Ishikawa (cell line): Measurements from ENCODE around the gene KIF5C.
A peak's percentile ranks its signal among the peaks of the same experiment; 100 is the strongest.

Experiments used
- CEBPB ChIP-seq: IDR thresholded peaks from 2 replicates; pipeline ENCODE4 v1.6.1; 2012
- CREB1 ChIP-seq: IDR thresholded peaks from 2 replicates; pipeline ENCODE4 v1.6.1; 2012; ENCODE audit warnings: low read depth
- EGR1 ChIP-seq: IDR thresholded peaks from 2 replicates; pipeline ENCODE4 v1.6.1; 2012
- EP300 ChIP-seq: IDR thresholded peaks from 2 replicates; pipeline ENCODE4 v1.6.1; 2012; ENCODE audit warnings: borderline replicate concordance
- FOXM1 ChIP-seq: IDR thresholded peaks from 2 replicates; pipeline ENCODE4 v1.6.1; 2012; ENCODE audit warnings: low read depth, borderline replicate concordance
- NFIC ChIP-seq: IDR thresholded peaks from 2 replicates; pipeline ENCODE4 v1.6.1; 2012
- RAD21 ChIP-seq: IDR thresholded peaks from 2 replicates; pipeline ENCODE4 v1.6.1; 2012; ENCODE audit warnings: low read depth
- TAF1 ChIP-seq: IDR thresholded peaks from 2 replicates; pipeline ENCODE4 v1.6.1; 2012; ENCODE audit warnings: low read depth, mild to moderate bottlenecking
- TCF12 ChIP-seq: IDR thresholded peaks from 2 replicates; pipeline ENCODE4 v1.6.1; 2012; ENCODE audit warnings: low read depth
- TEAD4 ChIP-seq: IDR thresholded peaks from 2 replicates; pipeline ENCODE4 v1.6.1; 2012
- YY1 ChIP-seq: IDR thresholded peaks from 2 replicates; pipeline ENCODE4 v1.6.1; 2012; ENCODE audit warnings: low read depth
- ZBTB7A ChIP-seq: IDR thresholded peaks from 2 replicates; pipeline ENCODE4 v1.6.1; 2012; ENCODE audit warnings: low read depth
- TF ChIP-seq, protein P1 (sequence below): IDR thresholded peaks from 2 replicates; pipeline ENCODE4 v1.6.1; 2012
- TF ChIP-seq, protein P2 (sequence below): IDR thresholded peaks from 2 replicates; pipeline ENCODE4 v1.6.1; 2012
- TF ChIP-seq, protein P3 (sequence below): IDR thresholded peaks from 2 replicates; pipeline ENCODE4 v1.6.1; 2012; ENCODE audit warnings: low read depth, mild to moderate bottlenecking

Gene KIF5C

GRCh38 chr2:148861367-148861766 is 13.7 kb upstream of the KIF5C start:
- TF ChIP-seq, protein P1, sequence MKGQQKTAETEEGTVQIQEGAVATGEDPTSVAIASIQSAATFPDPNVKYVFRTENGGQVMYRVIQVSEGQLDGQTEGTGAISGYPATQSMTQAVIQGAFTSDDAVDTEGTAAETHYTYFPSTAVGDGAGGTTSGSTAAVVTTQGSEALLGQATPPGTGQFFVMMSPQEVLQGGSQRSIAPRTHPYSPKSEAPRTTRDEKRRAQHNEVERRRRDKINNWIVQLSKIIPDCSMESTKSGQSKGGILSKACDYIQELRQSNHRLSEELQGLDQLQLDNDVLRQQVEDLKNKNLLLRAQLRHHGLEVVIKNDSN = no peak
- no peak for TF ChIP-seq EP300
- TF ChIP-seq CEBPB = no peak
- TF ChIP-seq, protein P2, sequence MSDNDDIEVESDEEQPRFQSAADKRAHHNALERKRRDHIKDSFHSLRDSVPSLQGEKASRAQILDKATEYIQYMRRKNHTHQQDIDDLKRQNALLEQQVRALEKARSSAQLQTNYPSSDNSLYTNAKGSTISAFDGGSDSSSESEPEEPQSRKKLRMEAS = no peak
- TF ChIP-seq, protein P3, sequence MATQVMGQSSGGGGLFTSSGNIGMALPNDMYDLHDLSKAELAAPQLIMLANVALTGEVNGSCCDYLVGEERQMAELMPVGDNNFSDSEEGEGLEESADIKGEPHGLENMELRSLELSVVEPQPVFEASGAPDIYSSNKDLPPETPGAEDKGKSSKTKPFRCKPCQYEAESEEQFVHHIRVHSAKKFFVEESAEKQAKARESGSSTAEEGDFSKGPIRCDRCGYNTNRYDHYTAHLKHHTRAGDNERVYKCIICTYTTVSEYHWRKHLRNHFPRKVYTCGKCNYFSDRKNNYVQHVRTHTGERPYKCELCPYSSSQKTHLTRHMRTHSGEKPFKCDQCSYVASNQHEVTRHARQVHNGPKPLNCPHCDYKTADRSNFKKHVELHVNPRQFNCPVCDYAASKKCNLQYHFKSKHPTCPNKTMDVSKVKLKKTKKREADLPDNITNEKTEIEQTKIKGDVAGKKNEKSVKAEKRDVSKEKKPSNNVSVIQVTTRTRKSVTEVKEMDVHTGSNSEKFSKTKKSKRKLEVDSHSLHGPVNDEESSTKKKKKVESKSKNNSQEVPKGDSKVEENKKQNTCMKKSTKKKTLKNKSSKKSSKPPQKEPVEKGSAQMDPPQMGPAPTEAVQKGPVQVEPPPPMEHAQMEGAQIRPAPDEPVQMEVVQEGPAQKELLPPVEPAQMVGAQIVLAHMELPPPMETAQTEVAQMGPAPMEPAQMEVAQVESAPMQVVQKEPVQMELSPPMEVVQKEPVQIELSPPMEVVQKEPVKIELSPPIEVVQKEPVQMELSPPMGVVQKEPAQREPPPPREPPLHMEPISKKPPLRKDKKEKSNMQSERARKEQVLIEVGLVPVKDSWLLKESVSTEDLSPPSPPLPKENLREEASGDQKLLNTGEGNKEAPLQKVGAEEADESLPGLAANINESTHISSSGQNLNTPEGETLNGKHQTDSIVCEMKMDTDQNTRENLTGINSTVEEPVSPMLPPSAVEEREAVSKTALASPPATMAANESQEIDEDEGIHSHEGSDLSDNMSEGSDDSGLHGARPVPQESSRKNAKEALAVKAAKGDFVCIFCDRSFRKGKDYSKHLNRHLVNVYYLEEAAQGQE = no peak
- no peak for TF ChIP-seq YY1
- no peak for TF ChIP-seq RAD21
- TF ChIP-seq TAF1 = no peak
- TF ChIP-seq TEAD4 = no peak
- TF ChIP-seq TCF12 = no peak
- no peak for TF ChIP-seq EGR1
- TF ChIP-seq NFIC = no peak
- TF ChIP-seq CREB1 = no peak

GRCh38 chr2:148865512-148865911 is 9.5 kb upstream of the KIF5C start:
- TF ChIP-seq CEBPB = no peak
- TF ChIP-seq TAF1 = no peak
- TF ChIP-seq, protein P1 = no peak
- no peak for TF ChIP-seq ZBTB7A
- TF ChIP-seq EP300 = no peak
- TF ChIP-seq, protein P3 = no peak
- TF ChIP-seq NFIC = no peak
- TF ChIP-seq TEAD4 = no peak
- TF ChIP-seq YY1 = no peak
- no peak for TF ChIP-seq FOXM1
- TF ChIP-seq CREB1 = no peak
- no peak for TF ChIP-seq RAD21
- TF ChIP-seq TCF12 = no peak
- TF ChIP-seq, protein P2 = no peak
- TF ChIP-seq EGR1 = no peak

GRCh38 chr2:148866091-148866490 is 8.9 kb upstream of the KIF5C start:
- no peak for TF ChIP-seq FOXM1
- no peak for TF ChIP-seq TCF12
- TF ChIP-seq EP300 = no peak
- no peak for TF ChIP-seq YY1
- 0 out of 2 replicates have a peak, but pooled peaks have one; percentile 15 for TF ChIP-seq NFIC
- TF ChIP-seq EGR1 = no peak
- TF ChIP-seq, protein P2 = no peak

- no peak for TF ChIP-seq CREB1
- no peak for TF ChIP-seq CEBPB
- no peak for TF ChIP-seq ZBTB7A
- no peak for TF ChIP-seq TCF12
- TF ChIP-seq RAD21 = no peak
- TF ChIP-seq NFIC = no peak
- TF ChIP-seq, protein P2 = no peak
- TF ChIP-seq YY1 = no peak
- TF ChIP-seq, protein P1 = no peak
- TF ChIP-seq FOXM1 = no peak
- no peak for TF ChIP-seq EGR1
- TF ChIP-seq, protein P3 = no peak
- TF ChIP-seq EP300 = no peak
- no peak for TF ChIP-seq TEAD4
- TF ChIP-seq TAF1 = no peak
These were observed 7.8 kb upstream of the KIF5C start for GRCh38 chr2:148867079-148867769.
